Activated T-helper 1 cell treated with anti-CD3 and anti-CD28 coated beads, Interleukin-2, amount 50 U/mL, for 16 hours (primary cell): ENCODE results near the gene FBXO44.

Source experiments
- DNase-seq, 2 donors: peaks; one replicate each; pipeline ENCODE4 v3.0.0-alpha.2; 2020; ENCODE audit warnings: low read depth in 1 of 2, low spot score in 1 of 2

FBXO44 gene

GRCh38 chr1:11706292-11706691, 51.6 kb downstream of the FBXO44 start:
- no peak for DNase-seq

GRCh38 chr1:11707621-11708276, 53.1 kb downstream of the FBXO44 start:
- DNase-seq: no peak

GRCh38 chr1:11708554-11709350, 54.1 kb downstream of the FBXO44 start:
- DNase-seq: no peak

GRCh38 chr1:11711490-11711889, 56.8 kb downstream of the FBXO44 start:
- DNase-seq: no peak

- DNase-seq: no peak
These were observed 57.6 kb downstream of the FBXO44 start for GRCh38 chr1:11712285-11712684.
